GM12878 (cell line): ENCODE measurements around the gene BTG2.
"Not testable (repeated sequence)": the region's sequence is repeated elsewhere in the genome, so short reads cannot be mapped to it uniquely, and the experiment has no call there.

ENCODE experiments used
- EZH2 ChIP-seq: IDR thresholded peaks from 2 replicates; pipeline ENCODE4 v1.6.1; 2012; ENCODE audit warnings: low read depth, mild to moderate bottlenecking, control low read depth, inconsistent platforms, low read length, borderline replicate concordance; ENCODE audit not compliant: control insufficient read depth
- MXI1 ChIP-seq: fragments of 150-350 bp; IDR thresholded peaks from 2 replicates; pipeline ENCODE4 v1.6.1; 2011; ENCODE audit warnings: low read depth, mild to moderate bottlenecking, inconsistent platforms, low read length, improper control_type of control experiment
- NFIC ChIP-seq: IDR thresholded peaks from 2 replicates; pipeline ENCODE4 v1.6.1; 2012; ENCODE audit warnings: low read depth, mild to moderate bottlenecking, inconsistent platforms, low read length, moderate library complexity
- POLR2A ChIP-seq: IDR thresholded peaks from 2 replicates; pipeline ENCODE4 v1.6.1; 2011; ENCODE audit warnings: low read depth, mild to moderate bottlenecking, low read length
- RAD51 ChIP-seq: fragments of 450-650 bp; IDR thresholded peaks from 2 replicates; pipeline ENCODE4 v1.6.1; 2016; ENCODE audit warnings: moderate library complexity, mild to moderate bottlenecking, inconsistent platforms
- RELA ChIP-seq: fragments of 450-650 bp; IDR thresholded peaks from 2 replicates; pipeline ENCODE4 v1.8.0; 2014; ENCODE audit warnings: borderline replicate concordance; ENCODE audit not compliant: partially characterized antibody
- SIN3A ChIP-seq: IDR thresholded peaks from 2 replicates; pipeline ENCODE4 v1.6.1; 2012; ENCODE audit warnings: low read depth, low read length, improper control_type of control experiment
- ZNF24 ChIP-seq: fragments of 450-650 bp; IDR thresholded peaks from 2 replicates; pipeline ENCODE4 v1.6.1; 2017; ENCODE audit warnings: antibody characterized with exemption, mild to moderate bottlenecking
- TF ChIP-seq, protein P1 (sequence below): fragments of 450-650 bp; IDR thresholded peaks from 2 replicates; pipeline ENCODE4 v1.6.1; 2016; ENCODE audit warnings: mild to moderate bottlenecking, moderate library complexity, borderline replicate concordance
- TF ChIP-seq, protein P2 (sequence below), 3 experiments: IDR thresholded peaks in 2 of 3; conservative IDR thresholded peaks in 1 of 3; 2 replicates each; pipeline ENCODE4 v1.5.1; 2011; ENCODE audit warnings: low read depth in 3 of 3, low read length in 3 of 3, mild to moderate bottlenecking in 3 of 3, control low read depth in 2 of 3, moderate library complexity in 2 of 3, inconsistent platforms in 1 of 3, mixed read lengths in 1 of 3; ENCODE audit not compliant: control insufficient read depth in 2 of 3, insufficient read depth in 1 of 3; ENCODE audit errors: extremely low read depth in 1 of 3
- TF ChIP-seq, protein P3 (sequence below): IDR thresholded peaks from 2 replicates; pipeline ENCODE4 v1.6.1; 2012; ENCODE audit warnings: mild to moderate bottlenecking, low read depth, low read length

DNA sequence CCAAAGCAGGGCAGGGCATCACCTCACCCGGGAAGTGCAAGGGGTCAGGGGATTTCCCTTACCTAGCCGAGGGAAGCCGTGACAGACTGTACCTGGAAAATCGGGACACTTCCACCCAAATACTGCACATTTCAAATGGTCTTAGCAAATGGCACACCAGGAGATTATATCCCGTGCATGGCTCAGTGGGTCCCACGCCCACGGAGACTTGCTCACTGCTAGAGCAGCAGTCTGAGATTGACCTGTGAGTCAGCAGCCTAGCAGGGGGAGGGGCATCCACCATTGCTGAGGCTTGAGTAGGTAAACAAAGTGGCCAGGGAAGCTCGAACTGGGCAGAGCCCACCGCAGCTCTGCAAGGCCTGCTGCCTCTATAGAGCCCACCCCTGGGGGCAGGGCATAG is 48.7 kb upstream of the BTG2 start:
- TF ChIP-seq SIN3A, RAD51, RELA, MXI1, NFIC, EZH2, ZNF24, POLR2A: not testable (repeated sequence)
- TF ChIP-seq, protein P1, sequence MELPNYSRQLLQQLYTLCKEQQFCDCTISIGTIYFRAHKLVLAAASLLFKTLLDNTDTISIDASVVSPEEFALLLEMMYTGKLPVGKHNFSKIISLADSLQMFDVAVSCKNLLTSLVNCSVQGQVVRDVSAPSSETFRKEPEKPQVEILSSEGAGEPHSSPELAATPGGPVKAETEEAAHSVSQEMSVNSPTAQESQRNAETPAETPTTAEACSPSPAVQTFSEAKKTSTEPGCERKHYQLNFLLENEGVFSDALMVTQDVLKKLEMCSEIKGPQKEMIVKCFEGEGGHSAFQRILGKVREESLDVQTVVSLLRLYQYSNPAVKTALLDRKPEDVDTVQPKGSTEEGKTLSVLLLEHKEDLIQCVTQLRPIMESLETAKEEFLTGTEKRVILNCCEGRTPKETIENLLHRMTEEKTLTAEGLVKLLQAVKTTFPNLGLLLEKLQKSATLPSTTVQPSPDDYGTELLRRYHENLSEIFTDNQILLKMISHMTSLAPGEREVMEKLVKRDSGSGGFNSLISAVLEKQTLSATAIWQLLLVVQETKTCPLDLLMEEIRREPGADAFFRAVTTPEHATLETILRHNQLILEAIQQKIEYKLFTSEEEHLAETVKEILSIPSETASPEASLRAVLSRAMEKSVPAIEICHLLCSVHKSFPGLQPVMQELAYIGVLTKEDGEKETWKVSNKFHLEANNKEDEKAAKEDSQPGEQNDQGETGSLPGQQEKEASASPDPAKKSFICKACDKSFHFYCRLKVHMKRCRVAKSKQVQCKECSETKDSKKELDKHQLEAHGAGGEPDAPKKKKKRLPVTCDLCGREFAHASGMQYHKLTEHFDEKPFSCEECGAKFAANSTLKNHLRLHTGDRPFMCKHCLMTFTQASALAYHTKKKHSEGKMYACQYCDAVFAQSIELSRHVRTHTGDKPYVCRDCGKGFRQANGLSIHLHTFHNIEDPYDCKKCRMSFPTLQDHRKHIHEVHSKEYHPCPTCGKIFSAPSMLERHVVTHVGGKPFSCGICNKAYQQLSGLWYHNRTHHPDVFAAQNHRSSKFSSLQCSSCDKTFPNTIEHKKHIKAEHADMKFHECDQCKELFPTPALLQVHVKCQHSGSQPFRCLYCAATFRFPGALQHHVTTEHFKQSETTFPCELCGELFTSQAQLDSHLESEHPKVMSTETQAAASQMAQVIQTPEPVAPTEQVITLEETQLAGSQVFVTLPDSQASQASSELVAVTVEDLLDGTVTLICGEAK: not testable (repeated sequence)
- TF ChIP-seq, protein P2, sequence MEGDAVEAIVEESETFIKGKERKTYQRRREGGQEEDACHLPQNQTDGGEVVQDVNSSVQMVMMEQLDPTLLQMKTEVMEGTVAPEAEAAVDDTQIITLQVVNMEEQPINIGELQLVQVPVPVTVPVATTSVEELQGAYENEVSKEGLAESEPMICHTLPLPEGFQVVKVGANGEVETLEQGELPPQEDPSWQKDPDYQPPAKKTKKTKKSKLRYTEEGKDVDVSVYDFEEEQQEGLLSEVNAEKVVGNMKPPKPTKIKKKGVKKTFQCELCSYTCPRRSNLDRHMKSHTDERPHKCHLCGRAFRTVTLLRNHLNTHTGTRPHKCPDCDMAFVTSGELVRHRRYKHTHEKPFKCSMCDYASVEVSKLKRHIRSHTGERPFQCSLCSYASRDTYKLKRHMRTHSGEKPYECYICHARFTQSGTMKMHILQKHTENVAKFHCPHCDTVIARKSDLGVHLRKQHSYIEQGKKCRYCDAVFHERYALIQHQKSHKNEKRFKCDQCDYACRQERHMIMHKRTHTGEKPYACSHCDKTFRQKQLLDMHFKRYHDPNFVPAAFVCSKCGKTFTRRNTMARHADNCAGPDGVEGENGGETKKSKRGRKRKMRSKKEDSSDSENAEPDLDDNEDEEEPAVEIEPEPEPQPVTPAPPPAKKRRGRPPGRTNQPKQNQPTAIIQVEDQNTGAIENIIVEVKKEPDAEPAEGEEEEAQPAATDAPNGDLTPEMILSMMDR (IDR thresholded peaks at IDR 0.05 in 2 of 3, conservative IDR thresholded peaks at IDR 0.05 in 1 of 3; ENCODE audit: control insufficient read depth in 2 of 3, extremely low read depth in 1 of 3, insufficient read depth in 1 of 3, low read depth in 3 of 3, low read length in 3 of 3): not testable (repeated sequence)
- TF ChIP-seq, protein P3, sequence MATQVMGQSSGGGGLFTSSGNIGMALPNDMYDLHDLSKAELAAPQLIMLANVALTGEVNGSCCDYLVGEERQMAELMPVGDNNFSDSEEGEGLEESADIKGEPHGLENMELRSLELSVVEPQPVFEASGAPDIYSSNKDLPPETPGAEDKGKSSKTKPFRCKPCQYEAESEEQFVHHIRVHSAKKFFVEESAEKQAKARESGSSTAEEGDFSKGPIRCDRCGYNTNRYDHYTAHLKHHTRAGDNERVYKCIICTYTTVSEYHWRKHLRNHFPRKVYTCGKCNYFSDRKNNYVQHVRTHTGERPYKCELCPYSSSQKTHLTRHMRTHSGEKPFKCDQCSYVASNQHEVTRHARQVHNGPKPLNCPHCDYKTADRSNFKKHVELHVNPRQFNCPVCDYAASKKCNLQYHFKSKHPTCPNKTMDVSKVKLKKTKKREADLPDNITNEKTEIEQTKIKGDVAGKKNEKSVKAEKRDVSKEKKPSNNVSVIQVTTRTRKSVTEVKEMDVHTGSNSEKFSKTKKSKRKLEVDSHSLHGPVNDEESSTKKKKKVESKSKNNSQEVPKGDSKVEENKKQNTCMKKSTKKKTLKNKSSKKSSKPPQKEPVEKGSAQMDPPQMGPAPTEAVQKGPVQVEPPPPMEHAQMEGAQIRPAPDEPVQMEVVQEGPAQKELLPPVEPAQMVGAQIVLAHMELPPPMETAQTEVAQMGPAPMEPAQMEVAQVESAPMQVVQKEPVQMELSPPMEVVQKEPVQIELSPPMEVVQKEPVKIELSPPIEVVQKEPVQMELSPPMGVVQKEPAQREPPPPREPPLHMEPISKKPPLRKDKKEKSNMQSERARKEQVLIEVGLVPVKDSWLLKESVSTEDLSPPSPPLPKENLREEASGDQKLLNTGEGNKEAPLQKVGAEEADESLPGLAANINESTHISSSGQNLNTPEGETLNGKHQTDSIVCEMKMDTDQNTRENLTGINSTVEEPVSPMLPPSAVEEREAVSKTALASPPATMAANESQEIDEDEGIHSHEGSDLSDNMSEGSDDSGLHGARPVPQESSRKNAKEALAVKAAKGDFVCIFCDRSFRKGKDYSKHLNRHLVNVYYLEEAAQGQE: not testable (repeated sequence)
